ENCODE data around the gene DNASE1.

DNASE1 gene

GRCh38 chr16:3698941-3699340 is 44.5 kb downstream of the DNASE1 start:
- no peak overlapping the region for H3K27ac ChIP-seq
- no peak overlapping the region for H3K4me3 ChIP-seq
- DNase-seq (ENCODE audit: low spot score): no peak
- TF ChIP-seq CTCF (IDR thresholded peaks at IDR 0.05): no peak

GRCh38 chr16:3701531-3701930 is 47.0 kb downstream of the DNASE1 start:
- Histone ChIP-seq H3K27ac (no peak overlapping the region), H3K4me3 (no peak overlapping the region)
- TF ChIP-seq CTCF (IDR thresholded peaks at IDR 0.05): no peak
- DNase-seq (ENCODE audit: low spot score): no peak

GRCh38 chr16:3702082-3702481 is 47.6 kb downstream of the DNASE1 start:
- no peak overlapping the region for H3K27ac ChIP-seq
- H3K4me3 ChIP-seq: no peak overlapping the region
- no peak for TF ChIP-seq CTCF (IDR thresholded peaks at IDR 0.05)
- no peak for DNase-seq (ENCODE audit: low spot score)

GRCh38 chr16:3706253-3707012 is 51.9 kb downstream of the DNASE1 start:
- H3K27ac ChIP-seq: no peak overlapping the region
- no peak for DNase-seq (ENCODE audit: low spot score)
- no peak overlapping the region for H3K4me3 ChIP-seq
- TF ChIP-seq CTCF (IDR thresholded peaks at IDR 0.05): no peak

Data from coronary artery (tissue), 2 donors.